Loucy (cell line): ENCODE results near the gene IQGAP1.

ENCODE experiments used
- EZH2phosphoT487 ChIP-seq: fragments of 200-600 bp; IDR thresholded peaks from 2 replicates; pipeline ENCODE4 v1.6.1; 2018; ENCODE audit warnings: antibody characterized with exemption, mild to moderate bottlenecking, moderate library complexity, borderline replicate concordance
- TF ChIP-seq, protein P1 (sequence below): fragments of 200-600 bp; sonication (generic); conservative IDR thresholded peaks from 2 replicates; pipeline ENCODE4 v1.5.1; 2014; ENCODE audit warnings: mild to moderate bottlenecking, antibody characterized with exemption, low read length

DNA sequence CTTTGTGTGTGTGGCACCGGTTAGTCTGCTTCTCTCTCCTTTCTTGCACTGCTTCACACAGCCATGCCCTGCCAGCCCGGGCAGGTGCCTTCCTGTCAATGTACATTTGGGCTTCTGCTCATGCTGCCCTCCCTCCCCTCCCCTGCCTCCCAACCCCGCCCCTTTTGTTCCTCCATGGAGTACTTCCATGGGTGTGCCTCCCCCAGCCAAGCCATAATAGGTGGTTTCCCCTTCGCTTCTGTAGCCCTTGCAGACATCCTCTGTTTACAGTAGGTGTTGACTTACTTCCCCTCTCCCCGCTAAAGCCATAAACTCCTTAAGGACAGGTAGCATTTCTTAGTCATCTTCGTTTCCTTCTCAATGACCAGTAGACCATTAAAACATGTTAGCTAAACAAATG, 109.9 kb downstream of the IQGAP1 start:
- TF ChIP-seq, protein P1, sequence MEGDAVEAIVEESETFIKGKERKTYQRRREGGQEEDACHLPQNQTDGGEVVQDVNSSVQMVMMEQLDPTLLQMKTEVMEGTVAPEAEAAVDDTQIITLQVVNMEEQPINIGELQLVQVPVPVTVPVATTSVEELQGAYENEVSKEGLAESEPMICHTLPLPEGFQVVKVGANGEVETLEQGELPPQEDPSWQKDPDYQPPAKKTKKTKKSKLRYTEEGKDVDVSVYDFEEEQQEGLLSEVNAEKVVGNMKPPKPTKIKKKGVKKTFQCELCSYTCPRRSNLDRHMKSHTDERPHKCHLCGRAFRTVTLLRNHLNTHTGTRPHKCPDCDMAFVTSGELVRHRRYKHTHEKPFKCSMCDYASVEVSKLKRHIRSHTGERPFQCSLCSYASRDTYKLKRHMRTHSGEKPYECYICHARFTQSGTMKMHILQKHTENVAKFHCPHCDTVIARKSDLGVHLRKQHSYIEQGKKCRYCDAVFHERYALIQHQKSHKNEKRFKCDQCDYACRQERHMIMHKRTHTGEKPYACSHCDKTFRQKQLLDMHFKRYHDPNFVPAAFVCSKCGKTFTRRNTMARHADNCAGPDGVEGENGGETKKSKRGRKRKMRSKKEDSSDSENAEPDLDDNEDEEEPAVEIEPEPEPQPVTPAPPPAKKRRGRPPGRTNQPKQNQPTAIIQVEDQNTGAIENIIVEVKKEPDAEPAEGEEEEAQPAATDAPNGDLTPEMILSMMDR, result no peak
- TF ChIP-seq EZH2phosphoT487, result no peak
